HG03558 (cell line): ENCODE measurements around the gene ZP4.

ENCODE experiments used
- ATAC-seq: cut with Tn5 transposase; IDR thresholded peaks from one replicate; pipeline ENCODE4 v1.9.1; 2021; ENCODE audit warnings: moderate number of reproducible peaks; ENCODE audit not compliant: unreplicated experiment; ENCODE audit errors: extremely low read depth

Gene ZP4

DNA sequence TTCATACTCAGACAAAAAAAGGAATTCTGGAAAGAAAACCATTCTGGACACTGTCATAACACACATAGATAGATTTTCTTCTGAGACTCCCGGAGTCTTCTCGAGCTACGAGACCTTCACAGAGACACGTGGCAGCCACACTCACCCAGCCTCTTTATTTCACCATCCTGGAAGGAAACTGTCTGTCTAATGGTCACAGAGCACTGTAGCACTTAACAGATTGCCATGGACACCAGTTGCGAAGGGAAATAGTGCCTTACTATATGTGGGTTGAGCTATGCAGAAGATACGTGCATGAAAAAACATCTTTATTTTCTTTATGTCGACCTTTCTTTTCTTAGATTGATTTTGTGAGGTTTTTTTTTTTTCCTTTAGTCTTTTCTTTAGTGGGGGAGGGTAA lies 57.9 kb downstream of the ZP4 start:
- ATAC-seq, result no peak
